ENCODE data around the gene OR2H1. TPM values are rescaled to one million over a fixed set of nuclear protein-coding genes. Genes with fewer than 3 reads are reported as not detected.
A peak's percentile ranks its signal among the peaks of the same experiment; 100 is the strongest.

OR2H1 gene
- total and polyA plus RNA-seq, 9 of the 15 experiments (the other 6 are each of a cell fraction or from before 2014, with no cell fraction given), result not detected

DNA sequence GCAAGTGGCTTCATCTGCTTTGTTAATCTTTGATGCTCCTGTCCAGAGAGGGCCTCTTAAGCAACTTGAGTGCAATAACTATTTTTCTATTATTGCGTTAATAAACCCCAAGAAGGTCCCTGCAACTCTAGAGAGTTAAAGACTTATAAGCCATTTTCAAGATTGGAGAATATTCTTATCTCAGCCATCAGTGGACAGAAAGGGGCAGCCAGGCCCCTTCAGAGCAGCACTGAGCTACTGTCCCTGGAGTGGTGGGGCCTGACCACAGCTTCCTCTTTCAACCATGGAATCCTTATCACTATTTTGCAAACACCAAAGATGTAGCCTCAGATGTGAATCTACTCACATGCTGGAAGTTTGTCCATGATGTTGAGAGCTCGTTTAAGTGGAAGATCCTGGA lies 33.6 kb downstream of the OR2H1 start (continued):
- TF ChIP-seq SOX6 (IDR thresholded peaks at IDR 0.05) (peak; percentile 86), TCF3 (CRISPR knock-in tag; IDR thresholded peaks at IDR 0.05) (peak; percentile 70), CSDE1 (IDR thresholded peaks at IDR 0.05) (no peak), MCM2 (IDR thresholded peaks at IDR 0.05; ENCODE audit: low read depth) (no peak), KDM1A (IDR thresholded peaks at IDR 0.05) (no peak), NCOR1 (IDR thresholded peaks at IDR 0.05) (peak; percentile 38; the same call in 1 of the 2 replicates), BRD9 (IDR thresholded peaks at IDR 0.05; ENCODE audit: low read depth, partially characterized antibody) (no peak), ELF2 (CRISPR knock-in tag; IDR thresholded peaks at IDR 0.05) (peak; percentile 51; the same call in 1 of the 2 replicates), HIVEP1 (CRISPR knock-in tag; IDR thresholded peaks at IDR 0.05) (no peak), RHOXF2B (CRISPR knock-in tag; conservative IDR thresholded peaks at IDR 0.05) (0 out of 2 replicates have a peak, but pooled peaks have one; percentile 0)
- TF ChIP-seq, protein P1, sequence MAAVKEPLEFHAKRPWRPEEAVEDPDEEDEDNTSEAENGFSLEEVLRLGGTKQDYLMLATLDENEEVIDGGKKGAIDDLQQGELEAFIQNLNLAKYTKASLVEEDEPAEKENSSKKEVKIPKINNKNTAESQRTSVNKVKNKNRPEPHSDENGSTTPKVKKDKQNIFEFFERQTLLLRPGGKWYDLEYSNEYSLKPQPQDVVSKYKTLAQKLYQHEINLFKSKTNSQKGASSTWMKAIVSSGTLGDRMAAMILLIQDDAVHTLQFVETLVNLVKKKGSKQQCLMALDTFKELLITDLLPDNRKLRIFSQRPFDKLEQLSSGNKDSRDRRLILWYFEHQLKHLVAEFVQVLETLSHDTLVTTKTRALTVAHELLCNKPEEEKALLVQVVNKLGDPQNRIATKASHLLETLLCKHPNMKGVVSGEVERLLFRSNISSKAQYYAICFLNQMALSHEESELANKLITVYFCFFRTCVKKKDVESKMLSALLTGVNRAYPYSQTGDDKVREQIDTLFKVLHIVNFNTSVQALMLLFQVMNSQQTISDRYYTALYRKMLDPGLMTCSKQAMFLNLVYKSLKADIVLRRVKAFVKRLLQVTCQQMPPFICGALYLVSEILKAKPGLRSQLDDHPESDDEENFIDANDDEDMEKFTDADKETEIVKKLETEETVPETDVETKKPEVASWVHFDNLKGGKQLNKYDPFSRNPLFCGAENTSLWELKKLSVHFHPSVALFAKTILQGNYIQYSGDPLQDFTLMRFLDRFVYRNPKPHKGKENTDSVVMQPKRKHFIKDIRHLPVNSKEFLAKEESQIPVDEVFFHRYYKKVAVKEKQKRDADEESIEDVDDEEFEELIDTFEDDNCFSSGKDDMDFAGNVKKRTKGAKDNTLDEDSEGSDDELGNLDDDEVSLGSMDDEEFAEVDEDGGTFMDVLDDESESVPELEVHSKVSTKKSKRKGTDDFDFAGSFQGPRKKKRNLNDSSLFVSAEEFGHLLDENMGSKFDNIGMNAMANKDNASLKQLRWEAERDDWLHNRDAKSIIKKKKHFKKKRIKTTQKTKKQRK (IDR thresholded peaks at IDR 0.05; ENCODE audit: borderline replicate concordance, low read depth, low read length), result no peak
- TF ChIP-seq, protein P2, sequence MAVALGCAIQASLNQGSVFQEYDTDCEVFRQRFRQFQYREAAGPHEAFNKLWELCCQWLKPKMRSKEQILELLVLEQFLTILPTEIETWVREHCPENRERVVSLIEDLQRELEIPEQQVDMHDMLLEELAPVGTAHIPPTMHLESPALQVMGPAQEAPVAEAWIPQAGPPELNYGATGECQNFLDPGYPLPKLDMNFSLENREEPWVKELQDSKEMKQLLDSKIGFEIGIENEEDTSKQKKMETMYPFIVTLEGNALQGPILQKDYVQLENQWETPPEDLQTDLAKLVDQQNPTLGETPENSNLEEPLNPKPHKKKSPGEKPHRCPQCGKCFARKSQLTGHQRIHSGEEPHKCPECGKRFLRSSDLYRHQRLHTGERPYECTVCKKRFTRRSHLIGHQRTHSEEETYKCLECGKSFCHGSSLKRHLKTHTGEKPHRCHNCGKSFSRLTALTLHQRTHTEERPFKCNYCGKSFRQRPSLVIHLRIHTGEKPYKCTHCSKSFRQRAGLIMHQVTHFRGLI (CRISPR knock-in tag; IDR thresholded peaks at IDR 0.05), result no peak
- TF ChIP-seq, protein P3, sequence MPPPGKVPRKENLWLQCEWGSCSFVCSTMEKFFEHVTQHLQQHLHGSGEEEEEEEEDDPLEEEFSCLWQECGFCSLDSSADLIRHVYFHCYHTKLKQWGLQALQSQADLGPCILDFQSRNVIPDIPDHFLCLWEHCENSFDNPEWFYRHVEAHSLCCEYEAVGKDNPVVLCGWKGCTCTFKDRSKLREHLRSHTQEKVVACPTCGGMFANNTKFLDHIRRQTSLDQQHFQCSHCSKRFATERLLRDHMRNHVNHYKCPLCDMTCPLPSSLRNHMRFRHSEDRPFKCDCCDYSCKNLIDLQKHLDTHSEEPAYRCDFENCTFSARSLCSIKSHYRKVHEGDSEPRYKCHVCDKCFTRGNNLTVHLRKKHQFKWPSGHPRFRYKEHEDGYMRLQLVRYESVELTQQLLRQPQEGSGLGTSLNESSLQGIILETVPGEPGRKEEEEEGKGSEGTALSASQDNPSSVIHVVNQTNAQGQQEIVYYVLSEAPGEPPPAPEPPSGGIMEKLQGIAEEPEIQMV (tag; conservative IDR thresholded peaks at IDR 0.05; ENCODE audit: low read depth), result no peak
